ENCODE measurements around the gene NUMBL. TPM values are rescaled to one million over a fixed set of nuclear protein-coding genes. Genes with fewer than 3 reads are reported as not detected.

Gene NUMBL
- total and polyA plus RNA-seq, 7 experiments from 2014 or later, result 0.28 to 28.6 (median 9.5) TPM

DNA sequence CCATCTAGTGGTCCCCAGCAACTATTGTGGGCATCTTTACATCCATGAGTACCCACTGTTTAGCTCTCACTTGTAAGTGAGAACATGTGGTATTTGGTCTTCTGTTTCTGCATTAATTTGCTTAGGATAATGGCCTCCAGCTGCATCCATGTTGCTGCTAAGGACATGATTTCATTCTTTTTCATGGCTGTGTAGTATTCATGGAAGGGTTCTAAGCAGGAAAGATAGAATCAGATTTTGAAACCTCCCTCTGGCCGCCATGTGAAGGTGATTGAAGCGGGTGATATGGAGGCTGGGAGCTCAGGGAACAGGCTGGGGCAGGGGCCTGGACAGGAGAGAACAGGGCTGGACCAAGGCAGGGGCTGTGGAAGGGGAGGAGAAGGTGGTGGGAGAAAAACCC is 69.2 kb downstream of the NUMBL start:
- H3K9me3 Mint-ChIP-seq, result no peaks in the 10 kb centered on the region
- Histone ChIP-seq H3K27ac (ENCODE audit: low read depth, low read length) (no peak overlapping the region), H3K4me3 (ENCODE audit: low read length) (no peak overlapping the region), H3K36me3 (ENCODE audit: control insufficient read depth in 2 of 3, insufficient read depth in 3 of 3, low read length in 3 of 3) (peaks cover 0 to 54% (median 11%) of the 10 kb centered on the region in 3 experiments), H3K27me3 (ENCODE audit: control insufficient read depth in 2 of 2, insufficient read depth in 2 of 2, low read length in 2 of 2) (no peaks in the 10 kb centered on the region), H3K9me3 (ENCODE audit: control insufficient read depth in 2 of 3, low read length in 3 of 3) (no peaks in the 10 kb centered on the region), H3K4me1 (ENCODE audit: control insufficient read depth in 2 of 2, insufficient read depth in 2 of 2, low read length in 2 of 2) (no peaks in the 10 kb centered on the region)
- intact Hi-C loops (cut with micrococcal nuclease), result no loop called here
- H3K27me3 Mint-ChIP-seq, result no peaks in the 10 kb centered on the region
- peaks cover 10 to 38% (median 15%) of the 10 kb centered on the region in 5 donors for H3K36me3 Mint-ChIP-seq
- H3K27ac Mint-ChIP-seq, result peak overlapping the region in 1 of 9 donors; percentile 47
- H3K4me1 Mint-ChIP-seq, result peaks cover 0 to 15% (median 4%) of the 10 kb centered on the region in 7 donors
- DNase-seq (no peak), ATAC-seq (no peak)
- no peak overlapping the region for H3K4me3 Mint-ChIP-seq
- ChIA-PET POLR2A (interaction anchor here (0.8 to 0.9 kb wide), 2 partner anchors 31 to 177 kb away, joined by 3 to 4 read pairs; partner anchors contain the start of gene SERTAD3), CTCF (interaction anchor here (0.6 kb wide), 1 partner anchor 334 kb away, joined by 3 read pairs; no protein-coding TSS in a partner anchor)

- Mint-ChIP-seq H3K36me3 (peaks cover 5 to 30% (median 15%) of the 10 kb centered on the region in 5 donors), H3K9me3 (no peaks in the 10 kb centered on the region), H3K4me1 (peaks cover 5 to 16% (median 11%) of the 10 kb centered on the region in 7 donors), H3K27me3 (no peaks in the 10 kb centered on the region), H3K4me3 (no peak overlapping the region), H3K27ac (peak overlapping the region in 1 of 9 donors; percentile 48)
- DNase-seq (no peak), ATAC-seq (no peak)
- intact Hi-C loops (cut with micrococcal nuclease), result no loop called here
- H3K4me1 ChIP-seq (ENCODE audit: control insufficient read depth in 2 of 2, insufficient read depth in 2 of 2, low read length in 2 of 2), result peaks cover 1% of the 10 kb centered on the region in 2 donors
- H3K27me3 ChIP-seq (ENCODE audit: control insufficient read depth in 2 of 2, insufficient read depth in 2 of 2, low read length in 2 of 2), result no peaks in the 10 kb centered on the region
- CTCF ChIA-PET, result interaction anchor here (1.2 kb wide), 1 partner anchor 14 kb away, joined by 4 read pairs; no protein-coding TSS in a partner anchor
- H3K4me3 ChIP-seq (ENCODE audit: low read length), result no peak overlapping the region
- POLR2A ChIA-PET, result interaction anchor here (0.7 kb wide), 1 partner anchor 10 kb away, joined by 3 read pairs; no protein-coding TSS in a partner anchor
- peaks cover 0 to 46% (median 6%) of the 10 kb centered on the region in 3 experiments for H3K36me3 ChIP-seq (ENCODE audit: control insufficient read depth in 2 of 3, insufficient read depth in 3 of 3, low read length in 3 of 3)
- no peaks in the 10 kb centered on the region for H3K9me3 ChIP-seq (ENCODE audit: control insufficient read depth in 2 of 3, low read length in 3 of 3)
- H3K27ac ChIP-seq (ENCODE audit: low read depth, low read length), result no peak overlapping the region
Observed at GRCh38 chr19:40620161-40620485, 70.3 kb downstream of the NUMBL start.

GRCh38 chr19:40619333-40620160 is 70.9 kb downstream of the NUMBL start:
- Mint-ChIP-seq H3K4me1 (peaks cover 11 to 17% (median 15%) of the 10 kb centered on the region in 7 donors), H3K27me3 (no peaks in the 10 kb centered on the region), H3K4me3 (no peak overlapping the region), H3K36me3 (peaks cover 5 to 25% (median 10%) of the 10 kb centered on the region in 5 donors), H3K9me3 (no peaks in the 10 kb centered on the region), H3K27ac (peak overlapping the region in 4 of 9 donors; percentile 1 to 59 (median 42))
- peaks cover 0 to 46% (median 6%) of the 10 kb centered on the region in 3 experiments for H3K36me3 ChIP-seq (ENCODE audit: control insufficient read depth in 2 of 3, insufficient read depth in 3 of 3, low read length in 3 of 3)
- H3K4me1 ChIP-seq (ENCODE audit: control insufficient read depth in 2 of 2, insufficient read depth in 2 of 2, low read length in 2 of 2), result peaks cover 7% of the 10 kb centered on the region in 2 donors
- POLR2A ChIA-PET, result no interaction called here
- intact Hi-C loops (cut with micrococcal nuclease), result no loop called here
- CTCF ChIA-PET, result interaction anchor here (0.6 to 1.3 kb wide), 3 partner anchors 15 to 161 kb away, joined by 4 read pairs; no protein-coding TSS in a partner anchor
- DNase-seq, result no peak
- H3K4me3 ChIP-seq (ENCODE audit: low read length), result no peak overlapping the region
- no peaks in the 10 kb centered on the region for H3K27me3 ChIP-seq (ENCODE audit: control insufficient read depth in 2 of 2, insufficient read depth in 2 of 2, low read length in 2 of 2)
- H3K9me3 ChIP-seq (ENCODE audit: control insufficient read depth in 2 of 3, low read length in 3 of 3), result no peaks in the 10 kb centered on the region
- ATAC-seq, result no peak
- no peak overlapping the region for H3K27ac ChIP-seq (ENCODE audit: low read depth, low read length)

GRCh38 chr19:40617961-40618360 is 72.5 kb downstream of the NUMBL start:
- no peak overlapping the region for H3K4me3 Mint-ChIP-seq
- ATAC-seq (no peak), DNase-seq (no peak)
- no peaks in the 10 kb centered on the region for H3K27me3 Mint-ChIP-seq
- peaks cover 5 to 20% (median 10%) of the 10 kb centered on the region in 5 donors for H3K36me3 Mint-ChIP-seq
- no peak overlapping the region for H3K27ac ChIP-seq (ENCODE audit: low read depth, low read length)
- intact Hi-C loops (cut with micrococcal nuclease), result no loop called here
- H3K4me1 ChIP-seq (ENCODE audit: control insufficient read depth in 2 of 2, insufficient read depth in 2 of 2, low read length in 2 of 2), result peaks cover 11 to 14% of the 10 kb centered on the region in 2 donors
- H3K27ac Mint-ChIP-seq, result peak overlapping the region in 2 of 9 donors; percentile 4 to 62
- CTCF ChIA-PET, result interaction anchor here (0.7 to 1.3 kb wide), 3 partner anchors 16 to 357 kb away, joined by 3 to 4 read pairs (median 3); no protein-coding TSS in a partner anchor
- peaks cover 0 to 2% (median 0%) of the 10 kb centered on the region in 11 donors for H3K9me3 Mint-ChIP-seq
- H3K27me3 ChIP-seq (ENCODE audit: control insufficient read depth in 2 of 2, insufficient read depth in 2 of 2, low read length in 2 of 2), result no peaks in the 10 kb centered on the region
- POLR2A ChIA-PET, result interaction anchor here (1.4 kb wide), 1 partner anchor 15 kb away, joined by 4 read pairs; no protein-coding TSS in a partner anchor
- H3K9me3 ChIP-seq (ENCODE audit: control insufficient read depth in 2 of 3, low read length in 3 of 3), result no peaks in the 10 kb centered on the region
- H3K4me3 ChIP-seq (ENCODE audit: low read length), result no peak overlapping the region
- H3K36me3 ChIP-seq (ENCODE audit: control insufficient read depth in 2 of 3, insufficient read depth in 3 of 3, low read length in 3 of 3), result peaks cover 0 to 33% (median 6%) of the 10 kb centered on the region in 3 experiments
- peaks cover 17 to 24% (median 21%) of the 10 kb centered on the region in 7 donors for H3K4me1 Mint-ChIP-seq

DNA sequence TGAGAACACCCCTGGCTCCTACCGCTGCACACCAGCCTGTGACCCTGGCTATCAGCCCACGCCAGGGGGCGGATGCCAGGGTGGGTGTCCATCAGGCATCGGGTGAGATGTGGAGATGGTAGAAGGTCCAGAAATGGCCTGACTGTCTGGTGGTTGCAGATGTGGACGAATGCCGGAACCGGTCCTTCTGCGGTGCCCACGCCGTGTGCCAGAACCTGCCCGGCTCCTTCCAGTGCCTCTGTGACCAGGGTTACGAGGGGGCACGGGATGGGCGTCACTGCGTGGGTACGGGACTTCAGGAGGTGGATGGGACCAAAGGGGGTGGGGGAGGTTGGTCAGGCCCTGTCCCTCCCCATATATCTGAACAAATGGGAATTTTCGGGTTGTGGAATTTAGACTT is 73.5 kb downstream of the NUMBL start:
- ATAC-seq (no peak), DNase-seq (no peak)
- Histone ChIP-seq H3K27me3 (ENCODE audit: control insufficient read depth in 2 of 2, insufficient read depth in 2 of 2, low read length in 2 of 2) (no peaks in the 10 kb centered on the region), H3K36me3 (ENCODE audit: control insufficient read depth in 2 of 3, insufficient read depth in 3 of 3, low read length in 3 of 3) (peaks cover 0 to 23% (median 6%) of the 10 kb centered on the region in 3 experiments), H3K9me3 (ENCODE audit: control insufficient read depth in 2 of 3, low read length in 3 of 3) (no peaks in the 10 kb centered on the region), H3K4me3 (ENCODE audit: low read length) (no peak overlapping the region), H3K4me1 (ENCODE audit: control insufficient read depth in 2 of 2, insufficient read depth in 2 of 2, low read length in 2 of 2) (peaks cover 11 to 16% of the 10 kb centered on the region in 2 donors), H3K27ac (ENCODE audit: low read depth, low read length) (no peak overlapping the region)
- Mint-ChIP-seq H3K27me3 (no peaks in the 10 kb centered on the region), H3K9me3 (peaks cover 0 to 2% (median 0%) of the 10 kb centered on the region in 11 donors), H3K36me3 (peaks cover 5 to 20% (median 10%) of the 10 kb centered on the region in 5 donors), H3K4me3 (no peak overlapping the region), H3K27ac (no peak overlapping the region), H3K4me1 (peaks cover 17 to 33% (median 27%) of the 10 kb centered on the region in 7 donors)
- ChIA-PET CTCF (interaction anchor here (1.5 to 2.8 kb wide), 2 partner anchors 13 to 17 kb away, joined by 7 to 14 read pairs; no protein-coding TSS in a partner anchor), POLR2A (interaction anchor here (0.6 to 4.3 kb wide), 2 partner anchors 13 to 1245 kb away, joined by 3 to 34 read pairs; no protein-coding TSS in a partner anchor)
- intact Hi-C loops (cut with micrococcal nuclease), result no loop called here

GRCh38 chr19:40616178-40616577 is 74.3 kb downstream of the NUMBL start:
- no peak overlapping the region for H3K4me3 Mint-ChIP-seq
- ATAC-seq, result no peak
- H3K27ac ChIP-seq (ENCODE audit: low read depth, low read length), result no peak overlapping the region
- peaks cover 19 to 37% (median 27%) of the 10 kb centered on the region in 7 donors for H3K4me1 Mint-ChIP-seq
- ChIA-PET POLR2A (interaction anchor here (4.3 kb wide), 1 partner anchor 12 kb away, joined by 34 read pairs; no protein-coding TSS in a partner anchor), CTCF (interaction anchor here (1.5 to 2.8 kb wide), 2 partner anchors 13 to 18 kb away, joined by 7 to 14 read pairs; no protein-coding TSS in a partner anchor)
- peak overlapping the region in 3 of 9 donors; percentile 77 to 93 (median 82) for H3K27ac Mint-ChIP-seq
- no peaks in the 10 kb centered on the region for H3K9me3 ChIP-seq (ENCODE audit: control insufficient read depth in 2 of 3, low read length in 3 of 3)
- H3K27me3 Mint-ChIP-seq, result no peaks in the 10 kb centered on the region
- intact Hi-C loops (cut with micrococcal nuclease), result no loop called here
- peaks cover 5 to 15% (median 8%) of the 10 kb centered on the region in 5 donors for H3K36me3 Mint-ChIP-seq
- peaks cover 11 to 16% of the 10 kb centered on the region in 2 donors for H3K4me1 ChIP-seq (ENCODE audit: control insufficient read depth in 2 of 2, insufficient read depth in 2 of 2, low read length in 2 of 2)
- no peak for DNase-seq
- no peaks in the 10 kb centered on the region for H3K27me3 ChIP-seq (ENCODE audit: control insufficient read depth in 2 of 2, insufficient read depth in 2 of 2, low read length in 2 of 2)
- peaks cover 0 to 16% (median 6%) of the 10 kb centered on the region in 3 experiments for H3K36me3 ChIP-seq (ENCODE audit: control insufficient read depth in 2 of 3, insufficient read depth in 3 of 3, low read length in 3 of 3)
- peaks cover 0 to 2% (median 0%) of the 10 kb centered on the region in 11 donors for H3K9me3 Mint-ChIP-seq
- H3K4me3 ChIP-seq (ENCODE audit: low read length), result no peak overlapping the region

All from naive thymus-derived CD4-positive, alpha-beta T cell (primary cell).